Prostate gland (tissue), 2 donors: ENCODE data around the gene LOXHD1. TPM values are rescaled to one million over a fixed set of nuclear protein-coding genes. Genes with fewer than 3 reads are reported as not detected.

Experiments
- DNase-seq: peaks from one replicate; pipeline ENCODE4 v3.0.0-alpha.2; 2019; ENCODE audit warnings: low spot score
- H3K27ac ChIP-seq, 2 donors: fragments of 200-600 bp; sonication (generic); 2 replicates each; pipeline ENCODE4 v1.5.1; 2017 to 2019
- H3K27me3 ChIP-seq: fragments of 200-600 bp; sonication (generic); replicated peaks from 2 replicates; pipeline ENCODE4 v1.5.1; 2019; ENCODE audit not compliant: insufficient read depth
- H3K36me3 ChIP-seq, 2 donors: fragments of 200-600 bp; sonication (generic); 1 replicate in 1 of 2; 2 replicates in 1 of 2; pipeline versions ENCODE4 v1.5.1 to v1.8.1; 2017 to 2019
- H3K4me1 ChIP-seq: fragments of 200-600 bp; sonication (generic); replicated peaks from 2 replicates; pipeline ENCODE4 v1.5.1; 2019
- H3K4me3 ChIP-seq, 2 donors: fragments of 200-600 bp; sonication (generic); 2 replicates each; pipeline ENCODE4 v1.5.1; 2017 to 2019
- H3K9me3 ChIP-seq: fragments of 200-600 bp; sonication (generic); 2 replicates; pipeline ENCODE4 v1.5.1; 2017
- POLR2A ChIP-seq: fragments of 450-650 bp; IDR thresholded peaks from one replicate; pipeline ENCODE4 v1.6.1; 2016; ENCODE audit warnings: antibody characterized with exemption, mild to moderate bottlenecking
- POLR2AphosphoS5 ChIP-seq: sonication (generic); formaldehyde crosslinking; IDR thresholded peaks from one replicate; pipeline ENCODE4 v1.6.1; 2017; ENCODE audit warnings: antibody characterized with exemption
- WGBS: methylation state at CpG from one replicate; pipeline ENCODE4 v1.1.5; 2018; 5-methylcytosine and 5-hydroxymethylcytosine counted together
- intact Hi-C: fragments of 100-400 bp; cut with DNase I; formaldehyde crosslinking; loops from one replicate; pipeline ENCODE4 v1.14.2; 2022
- total RNA-seq, 2 donors: library from RNA; depleted of rRNA; stranded (reverse); fragments of >200 nt; gene quantifications; one replicate each; pipeline ENCODE4 v1.1.0, GENCODE V29; 2016
- TF ChIP-seq, protein P1 (sequence below), 4 experiments: fragments of 200-600 bp in 2 of 4; fragments of 450-650 bp in 2 of 4; sonication (generic) in 2 of 4; IDR thresholded peaks; 1 replicate in 3 of 4; 2 replicates in 1 of 4; pipeline ENCODE4 v1.5.1; 2016 to 2019; ENCODE audit warnings: antibody characterized with exemption in 4 of 4, mild to moderate bottlenecking in 2 of 4, moderate library complexity in 2 of 4

LOXHD1 gene
- total RNA-seq, 2 donors from 2014 or later = 1.4 TPM; not detected in 1

DNA sequence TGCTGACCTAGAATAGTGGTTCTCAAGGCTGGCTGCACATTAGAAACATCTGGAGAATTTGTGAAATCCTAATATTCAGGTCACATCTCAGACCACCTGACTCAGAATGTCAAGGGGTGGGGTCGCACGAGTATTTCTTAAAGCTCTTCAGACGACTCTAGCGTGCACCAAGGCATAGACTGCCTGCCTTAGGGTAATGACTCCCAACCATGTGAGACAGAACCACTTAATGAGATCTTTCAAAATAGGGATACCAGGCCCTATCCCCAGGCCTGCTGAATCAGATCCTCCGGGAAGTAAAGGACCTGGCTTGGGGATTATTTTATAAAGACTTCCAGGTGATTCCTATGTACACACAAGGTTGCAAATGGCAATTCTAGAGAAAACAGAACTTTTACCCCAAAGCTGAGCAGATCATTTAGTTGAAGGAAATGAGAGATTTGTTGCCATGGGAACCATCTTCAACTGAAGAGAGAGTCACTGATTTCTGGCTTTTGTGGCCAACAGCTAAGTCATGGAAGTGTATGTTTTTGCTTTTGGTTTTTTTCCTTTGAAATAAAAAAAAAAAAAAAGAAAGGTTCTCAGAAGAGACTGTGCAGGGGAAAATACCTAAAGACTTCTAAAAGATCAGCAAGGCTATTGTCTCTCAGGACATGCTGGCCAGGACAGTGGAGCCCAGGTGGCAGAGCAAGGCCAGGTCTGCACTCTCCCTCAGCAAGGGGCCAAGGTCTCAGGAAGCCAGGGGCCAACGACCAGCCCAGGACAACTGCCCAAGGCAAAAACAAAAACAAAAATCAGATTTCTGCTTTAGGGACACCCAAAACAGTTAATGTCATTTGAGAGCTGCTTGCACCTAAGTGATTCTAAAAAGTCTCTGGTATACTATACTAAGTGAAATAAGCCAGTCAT is 15.3 kb upstream of the LOXHD1 start:
- WGBS = 83% methylated on average over 6 of the region's 6 CpGs
- Histone ChIP-seq H3K27ac (no peak overlapping the region), H3K4me1 (no peaks in the 10 kb centered on the region), H3K27me3 (no peaks in the 10 kb centered on the region), H3K9me3 (no peaks in the 10 kb centered on the region), H3K36me3 (no peaks in the 10 kb centered on the region), H3K4me3 (no peak overlapping the region)
- TF ChIP-seq, protein P1, sequence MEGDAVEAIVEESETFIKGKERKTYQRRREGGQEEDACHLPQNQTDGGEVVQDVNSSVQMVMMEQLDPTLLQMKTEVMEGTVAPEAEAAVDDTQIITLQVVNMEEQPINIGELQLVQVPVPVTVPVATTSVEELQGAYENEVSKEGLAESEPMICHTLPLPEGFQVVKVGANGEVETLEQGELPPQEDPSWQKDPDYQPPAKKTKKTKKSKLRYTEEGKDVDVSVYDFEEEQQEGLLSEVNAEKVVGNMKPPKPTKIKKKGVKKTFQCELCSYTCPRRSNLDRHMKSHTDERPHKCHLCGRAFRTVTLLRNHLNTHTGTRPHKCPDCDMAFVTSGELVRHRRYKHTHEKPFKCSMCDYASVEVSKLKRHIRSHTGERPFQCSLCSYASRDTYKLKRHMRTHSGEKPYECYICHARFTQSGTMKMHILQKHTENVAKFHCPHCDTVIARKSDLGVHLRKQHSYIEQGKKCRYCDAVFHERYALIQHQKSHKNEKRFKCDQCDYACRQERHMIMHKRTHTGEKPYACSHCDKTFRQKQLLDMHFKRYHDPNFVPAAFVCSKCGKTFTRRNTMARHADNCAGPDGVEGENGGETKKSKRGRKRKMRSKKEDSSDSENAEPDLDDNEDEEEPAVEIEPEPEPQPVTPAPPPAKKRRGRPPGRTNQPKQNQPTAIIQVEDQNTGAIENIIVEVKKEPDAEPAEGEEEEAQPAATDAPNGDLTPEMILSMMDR (IDR thresholded peaks at IDR 0.05) = no peak
- TF ChIP-seq POLR2AphosphoS5 (no peak), POLR2A (no peak)
- intact Hi-C loops = no loop called here
- DNase-seq = no peak

DNA sequence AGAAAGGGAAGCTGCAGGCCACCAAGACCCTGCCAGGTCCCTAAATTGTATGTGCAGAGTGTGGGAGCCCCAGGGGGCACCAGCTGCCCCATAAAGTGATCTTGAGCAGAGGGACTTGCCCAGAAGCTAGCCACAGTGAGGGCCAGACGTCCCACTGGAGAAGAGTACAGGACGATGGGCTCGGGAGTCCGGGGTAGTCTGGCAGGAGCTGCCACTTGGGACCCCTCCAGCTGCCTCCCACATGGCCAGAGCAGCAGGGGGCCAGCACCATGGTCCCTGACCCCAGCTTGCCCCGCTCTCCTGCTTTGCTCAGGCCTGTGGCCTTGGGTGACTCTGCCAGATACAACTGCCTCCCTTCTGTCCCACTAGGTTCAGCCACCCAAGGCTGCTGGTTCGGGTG is 11.7 kb upstream of the LOXHD1 start:
- 56% methylated on average over 6 of the region's 6 CpGs for WGBS
- no peak overlapping the region for H3K27ac ChIP-seq
- H3K9me3 ChIP-seq = no peaks in the 10 kb centered on the region
- no peaks in the 10 kb centered on the region for H3K27me3 ChIP-seq
- no peak overlapping the region for H3K4me3 ChIP-seq
- no peaks in the 10 kb centered on the region for H3K4me1 ChIP-seq
- intact Hi-C loops = no loop called here
- TF ChIP-seq, protein P1 (IDR thresholded peaks at IDR 0.05) = no peak
- TF ChIP-seq POLR2A (no peak), POLR2AphosphoS5 (no peak)
- DNase-seq = no peak
- H3K36me3 ChIP-seq = no peaks in the 10 kb centered on the region

DNA sequence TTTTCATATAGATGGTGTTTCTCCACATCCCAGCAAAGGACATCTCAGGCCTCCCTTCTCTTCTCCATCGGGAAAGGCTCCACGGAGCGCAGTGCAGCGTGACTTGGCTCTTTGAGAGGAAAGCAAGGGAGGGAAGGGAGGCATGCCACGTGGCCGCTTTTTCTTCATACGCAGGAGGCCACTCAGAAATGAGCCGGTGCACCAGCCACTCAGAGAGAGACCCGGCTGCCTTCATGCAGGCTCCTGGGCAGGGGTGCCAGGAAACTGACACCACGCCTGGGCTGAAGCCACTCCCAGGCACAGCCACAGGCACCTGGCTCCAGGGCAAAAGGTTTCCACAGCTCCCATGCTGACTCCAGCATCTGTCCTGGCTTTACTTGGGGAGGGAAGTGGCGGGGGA is 11.1 kb upstream of the LOXHD1 start:
- intact Hi-C loops = no loop called here
- no peak for DNase-seq
- TF ChIP-seq POLR2A (no peak), POLR2AphosphoS5 (no peak)
- TF ChIP-seq, protein P1 (IDR thresholded peaks at IDR 0.05) = no peak

DNA sequence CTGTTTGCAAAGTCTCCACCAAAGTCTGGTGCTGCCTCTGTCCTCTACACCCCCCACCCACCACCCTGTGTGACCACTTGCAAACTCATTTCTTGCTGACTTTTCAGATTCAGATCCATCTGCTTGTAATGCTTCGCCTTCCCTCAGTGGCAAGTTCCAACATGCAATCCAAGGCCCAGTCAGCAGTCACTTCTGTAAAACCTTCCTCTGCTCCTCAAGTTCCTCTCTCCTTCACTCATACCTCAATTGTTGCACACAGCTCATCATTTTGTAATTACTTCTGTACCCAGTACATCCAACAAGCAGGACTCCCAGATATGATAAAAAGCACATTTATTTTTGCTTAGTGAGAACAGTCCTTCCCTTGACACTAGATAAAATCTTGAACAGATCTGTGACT is 6.5 kb upstream of the LOXHD1 start:
- Histone ChIP-seq H3K36me3 (no peaks in the 10 kb centered on the region), H3K4me3 (no peak overlapping the region), H3K4me1 (no peaks in the 10 kb centered on the region), H3K27me3 (no peaks in the 10 kb centered on the region), H3K9me3 (no peaks in the 10 kb centered on the region), H3K27ac (no peak overlapping the region)
- DNase-seq = no peak
- 67% methylated on average over 1 of the region's 1 CpG for WGBS
- TF ChIP-seq POLR2AphosphoS5 (no peak), POLR2A (no peak)
- TF ChIP-seq, protein P1 (IDR thresholded peaks at IDR 0.05) = no peak
- intact Hi-C loops = no loop called here

More for the DNA sequence above, 11.1 kb upstream of the LOXHD1 start:
- Histone ChIP-seq H3K27ac (no peak overlapping the region), H3K4me3 (no peak overlapping the region), H3K4me1 (no peaks in the 10 kb centered on the region), H3K27me3 (no peaks in the 10 kb centered on the region), H3K9me3 (no peaks in the 10 kb centered on the region), H3K36me3 (no peaks in the 10 kb centered on the region)
- 66% methylated on average over 11 of the region's 11 CpGs for WGBS
